Lung microvascular endothelial cell (primary cell): ENCODE data around the gene BTBD19. TPM values are rescaled to one million over a fixed set of nuclear protein-coding genes. Genes with fewer than 3 reads are reported as not detected.
"Not testable (repeated sequence)": the region's sequence is repeated elsewhere in the genome, so short reads cannot be mapped to it uniquely, and the experiment has no call there.

Source experiments
- DNase-seq, 2 donors: peaks; one replicate each; pipeline versions ENCODE4 v3.0.0 to v3.0.0-alpha.2; 2010; ENCODE audit warnings: low read depth in 2 of 2
- total RNA-seq: library from RNA; depleted of rRNA; stranded (reverse); fragments of >200 nt; gene quantifications from 2 replicates; pipeline ENCODE4 v1.2.1, GENCODE V29; 2014

The BTBD19 gene, protein sequence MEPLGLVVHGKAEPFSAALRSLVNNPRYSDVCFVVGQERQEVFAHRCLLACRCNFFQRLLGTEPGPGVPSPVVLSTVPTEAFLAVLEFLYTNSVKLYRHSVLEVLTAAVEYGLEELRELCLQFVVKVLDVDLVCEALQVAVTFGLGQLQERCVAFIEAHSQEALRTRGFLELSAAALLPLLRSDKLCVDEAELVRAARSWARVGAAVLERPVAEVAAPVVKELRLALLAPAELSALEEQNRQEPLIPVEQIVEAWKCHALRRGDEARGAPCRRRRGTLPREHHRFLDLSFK
- total RNA-seq: 4.4 and 6.0 TPM in 2 replicates

DNA sequence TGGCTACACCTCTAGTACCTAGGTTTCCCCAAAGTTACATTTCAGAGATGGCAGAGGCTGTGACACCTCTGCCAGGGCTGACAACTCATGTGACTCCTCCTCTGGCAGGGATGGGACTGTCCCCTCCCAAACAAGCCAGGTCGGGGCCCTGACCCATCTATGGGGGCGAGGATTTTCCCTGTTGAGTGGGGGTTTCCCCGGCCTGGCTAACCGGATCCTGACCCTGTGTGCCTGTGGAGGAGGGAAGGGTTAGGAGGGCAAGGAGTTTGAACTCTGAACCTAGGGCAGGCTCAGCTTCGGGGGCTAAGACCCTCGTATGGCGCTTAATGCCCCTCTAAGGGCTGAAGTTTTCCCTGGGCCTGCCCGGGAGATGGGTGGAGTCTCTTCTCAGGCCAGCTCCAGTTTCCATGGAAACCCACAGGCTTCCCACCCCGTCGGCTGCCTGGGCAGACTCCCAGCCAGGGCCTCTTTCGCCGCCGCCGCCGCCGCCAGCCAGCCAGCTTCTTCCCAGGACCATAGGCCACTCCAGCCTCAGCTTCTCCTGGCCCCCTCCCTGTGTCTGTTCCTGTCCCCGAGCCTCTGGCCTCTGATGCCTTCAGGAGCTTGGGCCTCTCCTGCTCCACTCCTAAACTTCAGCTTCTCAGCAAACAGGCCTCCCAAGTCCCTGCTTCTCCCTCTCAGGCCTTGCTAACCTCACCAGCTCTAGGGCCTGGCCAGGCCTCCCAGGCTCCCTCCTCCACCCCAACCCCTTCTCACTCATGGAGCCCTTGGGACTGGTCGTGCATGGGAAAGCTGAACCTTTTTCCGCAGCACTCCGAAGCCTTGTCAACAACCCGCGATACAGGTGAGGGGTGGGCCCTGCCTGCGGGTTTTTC lies at the start of gene BTBD19:
Gene BTBD19, plus strand, starts transcription at position 461 of the 875 bp plus-strand sequence. Its CDS starts 298 bp downstream, at position 759.
- DNase-seq: peak; percentile 94 to 95

DNA sequence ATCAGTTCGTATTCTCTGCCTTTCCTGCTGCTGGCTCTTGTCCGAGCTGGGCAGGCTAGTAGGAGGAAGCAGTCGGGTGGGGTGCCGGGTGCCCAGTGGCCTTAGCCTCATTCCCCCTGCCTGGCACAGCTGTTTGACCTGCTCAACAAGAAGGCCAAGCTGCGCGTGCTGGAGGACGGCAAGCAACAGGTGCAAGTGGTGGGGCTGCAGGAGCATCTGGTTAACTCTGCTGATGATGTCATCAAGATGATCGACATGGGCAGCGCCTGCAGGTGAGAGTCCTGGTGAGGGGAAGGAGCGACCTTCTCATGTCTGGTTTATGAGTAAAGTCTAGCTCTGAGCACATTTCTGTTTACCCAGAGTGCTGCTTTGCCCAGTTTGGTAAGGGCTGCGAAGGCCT lies 49.2 kb upstream of the BTBD19 start:
- no peak for DNase-seq

DNA sequence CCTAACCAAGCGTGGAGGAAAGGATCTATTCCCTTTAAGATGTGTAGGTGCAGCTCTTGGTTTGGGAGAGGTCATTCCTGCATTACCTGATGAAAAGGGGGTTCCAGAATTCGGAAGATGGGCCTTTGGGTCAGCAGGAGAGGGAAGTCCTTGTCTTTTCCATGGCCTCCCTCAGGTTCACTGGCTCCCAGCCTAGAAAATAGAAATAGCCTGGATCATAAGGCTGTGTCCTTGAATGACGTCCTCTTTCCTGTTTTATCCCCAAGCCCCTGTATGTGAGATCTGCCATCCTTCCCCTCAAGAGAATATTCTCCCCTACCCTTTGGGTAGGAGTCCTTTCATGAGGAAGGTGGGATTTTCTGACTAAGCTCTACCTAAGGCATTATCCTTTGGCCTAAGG lies 47.4 kb upstream of the BTBD19 start:
- DNase-seq: no peak

DNA sequence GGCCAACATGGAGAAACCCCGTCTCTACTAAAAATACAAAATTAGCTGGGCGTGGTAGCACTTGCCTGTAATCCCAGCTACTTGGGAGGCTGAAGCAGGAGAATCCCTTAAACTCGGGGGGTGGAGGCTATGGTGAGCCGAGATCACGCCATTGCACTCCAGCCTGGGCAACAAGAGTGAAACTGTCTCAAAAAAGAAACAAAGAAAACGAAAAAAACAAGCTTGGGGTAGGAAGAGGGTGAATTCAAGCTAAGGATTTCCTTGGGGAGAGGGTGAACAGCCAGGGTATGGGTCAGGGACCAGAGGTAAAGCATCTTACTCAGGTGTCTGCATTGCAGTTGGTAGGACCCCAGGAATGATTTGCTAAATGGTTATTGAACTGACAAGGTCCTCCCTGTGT lies 41.9 kb upstream of the BTBD19 start:
- DNase-seq: not testable (repeated sequence)

- DNase-seq: peak; percentile 96 to 97
Measured at GRCh38 chr1:44775078-44775929, 33.0 kb upstream of the BTBD19 start, which contains the start of gene RPS8. Gene RPS8, plus strand, starts transcription at chr1:44775540. Its CDS starts 57 bp downstream, at chr1:44775597.

DNA sequence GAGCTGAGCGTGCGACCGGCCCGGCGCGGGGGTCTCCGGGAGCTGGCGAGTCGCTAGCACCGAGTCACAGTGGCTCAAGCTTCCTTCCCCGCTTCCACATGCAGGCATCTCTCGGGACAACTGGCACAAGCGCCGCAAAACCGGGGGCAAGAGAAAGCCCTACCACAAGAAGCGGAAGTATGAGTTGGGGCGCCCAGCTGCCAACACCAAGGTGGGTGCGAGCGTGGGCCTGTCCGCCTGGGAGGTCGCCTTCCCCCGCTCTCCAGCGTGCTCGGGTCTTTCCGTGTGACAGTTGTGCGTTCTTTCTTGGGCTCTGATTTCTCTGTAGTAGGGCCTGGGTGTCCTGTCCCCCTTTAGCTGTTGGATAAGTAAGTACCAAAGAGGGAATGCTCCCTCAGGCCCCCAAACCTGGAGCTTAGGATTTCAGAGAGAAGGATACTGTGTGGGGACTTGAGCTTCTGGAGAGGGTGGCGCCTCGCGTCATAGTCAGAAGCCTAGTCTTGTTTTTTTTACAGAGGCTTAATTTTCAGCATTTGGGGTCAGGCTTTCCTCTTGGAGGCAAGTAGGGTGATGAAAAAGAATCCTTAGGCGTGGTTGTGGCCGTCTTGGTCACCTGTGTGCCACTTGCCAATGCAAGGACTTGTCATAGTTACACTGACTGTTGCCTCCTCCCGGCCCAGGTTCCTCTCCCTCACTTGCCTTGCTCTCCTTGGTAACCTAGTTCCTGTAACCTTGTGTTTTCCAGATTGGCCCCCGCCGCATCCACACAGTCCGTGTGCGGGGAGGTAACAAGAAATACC lies 32.2 kb upstream of the BTBD19 start:
- peak in 1 of 2 donors; percentile 42 for DNase-seq

- DNase-seq: no peak
Measured at GRCh38 chr1:44776730-44777068, 31.6 kb upstream of the BTBD19 start.

DNA sequence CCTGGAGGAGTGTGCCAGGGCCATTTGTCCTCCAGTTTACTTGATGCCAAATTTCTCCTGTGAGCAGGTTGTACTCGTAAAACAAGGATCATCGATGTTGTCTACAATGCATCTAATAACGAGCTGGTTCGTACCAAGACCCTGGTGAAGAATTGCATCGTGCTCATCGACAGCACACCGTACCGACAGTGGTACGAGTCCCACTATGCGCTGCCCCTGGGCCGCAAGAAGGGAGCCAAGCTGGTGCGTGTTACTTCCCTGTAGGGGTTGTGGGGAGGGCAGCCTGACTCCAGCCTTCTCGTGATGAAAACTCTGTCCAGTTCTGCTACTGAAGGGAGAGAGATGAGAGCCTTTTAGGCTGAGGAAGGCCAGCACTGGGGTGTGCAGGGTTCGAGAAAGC lies 30.8 kb upstream of the BTBD19 start:
- no peak for DNase-seq

GRCh38 chr1:44777969-44778635 lies 30.2 kb upstream of the BTBD19 start:
- DNase-seq: no peak

DNA sequence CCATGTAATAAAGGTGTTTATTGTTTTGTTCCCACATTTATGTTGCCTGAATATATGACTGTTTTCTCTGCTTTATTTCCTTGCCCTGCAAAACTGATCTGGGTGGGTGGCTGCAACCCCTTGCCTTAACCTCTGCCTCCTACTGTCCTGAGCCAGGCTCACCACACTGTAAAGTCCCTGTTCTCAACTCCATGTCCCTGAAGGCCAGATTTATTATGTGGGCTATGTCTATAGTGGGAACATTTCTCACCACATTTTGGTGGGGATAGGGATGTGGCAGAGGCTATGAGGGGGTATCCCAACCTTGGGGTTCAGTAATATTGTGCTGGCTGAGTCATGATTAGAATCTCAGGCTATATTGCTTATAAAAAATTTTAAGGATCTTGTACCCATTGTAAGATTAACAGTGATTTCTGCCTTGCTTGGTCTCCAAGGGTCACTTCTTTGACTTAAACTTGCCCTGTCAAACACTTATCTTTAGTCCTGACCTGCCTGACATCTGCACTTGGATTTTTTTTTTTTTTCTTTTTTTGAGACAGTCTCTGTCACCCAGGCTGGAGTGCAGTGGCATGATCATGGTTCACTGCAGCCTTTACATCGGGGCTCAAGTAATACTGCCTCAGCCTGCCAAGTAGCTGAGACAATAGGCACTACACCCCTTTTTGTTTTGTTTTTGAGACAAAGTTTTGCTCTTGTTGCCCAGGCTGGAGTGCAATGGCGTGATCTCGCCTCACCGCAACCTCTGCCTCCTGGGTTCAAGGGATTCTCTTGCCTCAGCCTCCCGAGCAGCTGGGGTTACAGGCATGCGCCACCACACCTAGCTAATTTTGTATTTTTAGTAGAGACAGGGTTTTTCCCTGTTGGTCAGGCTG lies 29.4 kb upstream of the BTBD19 start:
- DNase-seq: no peak

GRCh38 chr1:44780583-44781121 lies 27.7 kb upstream of the BTBD19 start:
- no peak for DNase-seq

- DNase-seq: no peak
Measured at GRCh38 chr1:44783697-44784093, 24.6 kb upstream of the BTBD19 start.

DNA sequence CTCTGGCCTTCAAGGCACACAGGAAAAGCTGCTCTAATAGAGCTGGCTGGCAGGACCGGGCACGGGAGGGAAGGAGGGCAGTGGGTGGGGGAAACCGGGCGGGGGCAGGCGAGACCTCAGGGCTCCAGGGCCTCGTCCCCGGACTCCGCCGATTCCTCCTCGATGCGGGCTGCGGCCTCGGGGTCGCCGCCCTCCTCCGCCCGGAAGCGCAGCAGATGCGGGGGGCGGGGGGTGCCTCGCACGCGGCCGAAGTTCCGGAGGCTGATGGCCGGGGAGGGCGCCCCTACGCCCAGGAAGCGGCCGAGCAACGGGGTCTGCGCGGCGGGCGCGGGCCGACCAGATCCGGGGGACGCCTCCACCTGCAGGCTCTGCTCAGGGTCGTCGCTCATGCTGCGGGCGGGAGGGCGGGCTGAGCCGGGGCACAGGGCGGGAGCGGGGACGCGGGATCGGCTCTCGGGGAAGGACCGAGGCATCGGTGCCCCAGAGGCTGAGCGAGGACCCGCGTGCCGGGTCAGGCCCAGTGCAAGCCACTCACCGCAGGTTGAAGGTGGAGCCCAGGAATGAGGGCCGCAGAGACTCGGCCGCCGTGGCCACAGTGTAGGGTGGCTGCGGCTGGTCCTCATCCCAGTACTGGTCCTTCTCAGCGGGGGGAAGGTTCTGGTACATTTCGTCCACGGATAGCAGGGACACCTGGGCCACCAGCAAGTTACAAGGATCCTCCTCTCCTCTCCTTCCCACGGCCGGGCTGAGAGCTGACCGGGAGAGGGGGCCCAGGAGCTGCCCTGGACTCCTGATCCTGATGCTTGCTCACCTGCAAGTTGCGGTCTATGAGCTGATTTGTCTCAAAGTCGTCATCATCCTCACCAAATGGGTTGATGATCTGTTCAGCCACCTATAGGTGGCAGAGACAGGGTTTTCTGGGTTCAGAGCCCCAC lies 24.0 kb upstream of the BTBD19 start:
- DNase-seq: no peak

- no peak for DNase-seq
Measured at GRCh38 chr1:44785029-44785380, 23.3 kb upstream of the BTBD19 start.

- DNase-seq: no peak
Measured at GRCh38 chr1:44785501-44786137, 22.7 kb upstream of the BTBD19 start.

- peak; percentile 67 to 80 for DNase-seq
Measured at GRCh38 chr1:44786138-44786840, 22.0 kb upstream of the BTBD19 start.

GRCh38 chr1:44786841-44787426 lies 21.4 kb upstream of the BTBD19 start:
- DNase-seq: no peak
